Vagina (tissue), 2 donors: ENCODE results near the gene PATL1. TPM values are rescaled to one million over a fixed set of nuclear protein-coding genes. Genes with fewer than 3 reads are reported as not detected.

Source experiments
- DNase-seq, 2 donors: peaks; one replicate each; pipeline ENCODE4 v3.0.0-alpha.2; 2017; ENCODE audit errors: extremely low spot score in 2 of 2
- H3K27ac ChIP-seq: fragments of 200-600 bp; sonication (generic); one replicate; pipeline ENCODE4 v1.5.1; 2019
- H3K27me3 ChIP-seq: fragments of 200-600 bp; sonication (generic); one replicate; pipeline ENCODE4 v1.5.1; 2019
- H3K36me3 ChIP-seq, 2 donors: fragments of 200-600 bp; sonication (generic); one replicate each; pipeline ENCODE4 v1.5.1; 2017 to 2019
- H3K4me1 ChIP-seq: fragments of 200-600 bp; sonication (generic); one replicate; pipeline ENCODE4 v1.5.1; 2019
- H3K4me3 ChIP-seq, 2 donors: fragments of 200-600 bp; sonication (generic); 1 replicate in 1 of 2; 2 replicates in 1 of 2; pipeline ENCODE4 v1.5.1; 2016 to 2019
- H3K9me3 ChIP-seq: fragments of 200-600 bp; sonication (generic); one replicate; pipeline ENCODE4 v1.5.1; 2019
- POLR2A ChIP-seq, 2 donors: fragments of 450-650 bp; IDR thresholded peaks; one replicate each; pipeline ENCODE4 v1.6.1; 2017; ENCODE audit warnings: antibody characterized with exemption in 2 of 2, mild to moderate bottlenecking in 2 of 2, moderate library complexity in 2 of 2
- POLR2AphosphoS5 ChIP-seq, 2 donors: sonication (generic); formaldehyde crosslinking; IDR thresholded peaks; one replicate each; pipeline ENCODE4 v1.9.0; 2017; ENCODE audit warnings: antibody characterized with exemption in 2 of 2, mild to moderate bottlenecking in 2 of 2, low read depth in 1 of 2; ENCODE audit not compliant: insufficient read depth in 1 of 2
- intact Hi-C: fragments of 100-400 bp; cut with DNase I; formaldehyde crosslinking; loops from one replicate; pipeline ENCODE4 v1.15.1; 2023
- total RNA-seq: library from RNA; depleted of rRNA; stranded (reverse); fragments of >200 nt; gene quantifications from one replicate; pipeline ENCODE4 v1.2.3, GENCODE V29; 2016
- TF ChIP-seq, protein P1 (sequence below), 3 experiments: fragments of 450-650 bp in 2 of 3; fragments of 200-600 bp in 1 of 3; sonication (generic) in 1 of 3; IDR thresholded peaks; one replicate each; pipeline ENCODE4 v1.5.1; 2017 to 2019; ENCODE audit warnings: antibody characterized with exemption in 3 of 3, mild to moderate bottlenecking in 2 of 3, moderate library complexity in 2 of 3

The PATL1 gene
- total RNA-seq, 1 donor from 2014 or later, result 14.5 TPM

GRCh38 chr11:59647245-59647980 is 21.4 kb downstream of the PATL1 start:
- H3K36me3 ChIP-seq, result peaks cover 3 to 74% of the 10 kb centered on the region in 2 donors

GRCh38 chr11:59644528-59644927 is 24.3 kb downstream of the PATL1 start:
- TF ChIP-seq POLR2A (IDR thresholded peaks at IDR 0.05) (no peak), POLR2AphosphoS5 (IDR thresholded peaks at IDR 0.05; ENCODE audit: insufficient read depth in 1 of 2, low read depth in 1 of 2) (no peak)
- TF ChIP-seq, protein P1, sequence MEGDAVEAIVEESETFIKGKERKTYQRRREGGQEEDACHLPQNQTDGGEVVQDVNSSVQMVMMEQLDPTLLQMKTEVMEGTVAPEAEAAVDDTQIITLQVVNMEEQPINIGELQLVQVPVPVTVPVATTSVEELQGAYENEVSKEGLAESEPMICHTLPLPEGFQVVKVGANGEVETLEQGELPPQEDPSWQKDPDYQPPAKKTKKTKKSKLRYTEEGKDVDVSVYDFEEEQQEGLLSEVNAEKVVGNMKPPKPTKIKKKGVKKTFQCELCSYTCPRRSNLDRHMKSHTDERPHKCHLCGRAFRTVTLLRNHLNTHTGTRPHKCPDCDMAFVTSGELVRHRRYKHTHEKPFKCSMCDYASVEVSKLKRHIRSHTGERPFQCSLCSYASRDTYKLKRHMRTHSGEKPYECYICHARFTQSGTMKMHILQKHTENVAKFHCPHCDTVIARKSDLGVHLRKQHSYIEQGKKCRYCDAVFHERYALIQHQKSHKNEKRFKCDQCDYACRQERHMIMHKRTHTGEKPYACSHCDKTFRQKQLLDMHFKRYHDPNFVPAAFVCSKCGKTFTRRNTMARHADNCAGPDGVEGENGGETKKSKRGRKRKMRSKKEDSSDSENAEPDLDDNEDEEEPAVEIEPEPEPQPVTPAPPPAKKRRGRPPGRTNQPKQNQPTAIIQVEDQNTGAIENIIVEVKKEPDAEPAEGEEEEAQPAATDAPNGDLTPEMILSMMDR (IDR thresholded peaks at IDR 0.05), result no peak
- intact Hi-C loops, result no loop called here
- Histone ChIP-seq H3K4me1 (no peaks in the 10 kb centered on the region), H3K9me3 (no peaks in the 10 kb centered on the region), H3K27ac (no peak overlapping the region), H3K36me3 (peaks cover 1 to 77% of the 10 kb centered on the region in 2 donors), H3K4me3 (no peak overlapping the region), H3K27me3 (no peaks in the 10 kb centered on the region)
- no peak for DNase-seq

More at GRCh38 chr11:59647245-59647980, 21.4 kb downstream of the PATL1 start:
- no peak overlapping the region for H3K27ac ChIP-seq
- no peaks in the 10 kb centered on the region for H3K9me3 ChIP-seq
- TF ChIP-seq, protein P1 (IDR thresholded peaks at IDR 0.05), result no peak
- TF ChIP-seq POLR2AphosphoS5 (IDR thresholded peaks at IDR 0.05; ENCODE audit: insufficient read depth in 1 of 2, low read depth in 1 of 2) (no peak), POLR2A (IDR thresholded peaks at IDR 0.05) (no peak)
- no peaks in the 10 kb centered on the region for H3K4me1 ChIP-seq
- intact Hi-C loops, result no loop called here
- no peak for DNase-seq
- no peak overlapping the region for H3K4me3 ChIP-seq
- H3K27me3 ChIP-seq, result no peaks in the 10 kb centered on the region

GRCh38 chr11:59643390-59643789 is 25.4 kb downstream of the PATL1 start:
- Histone ChIP-seq H3K27ac (no peak overlapping the region), H3K4me3 (no peak overlapping the region), H3K27me3 (no peaks in the 10 kb centered on the region), H3K9me3 (no peaks in the 10 kb centered on the region), H3K4me1 (no peaks in the 10 kb centered on the region), H3K36me3 (peaks cover 0 to 77% of the 10 kb centered on the region in 2 donors)
- no peak for TF ChIP-seq POLR2AphosphoS5 (IDR thresholded peaks at IDR 0.05; ENCODE audit: insufficient read depth in 1 of 2, low read depth in 1 of 2)
- TF ChIP-seq, protein P1 (IDR thresholded peaks at IDR 0.05), result no peak
- TF ChIP-seq POLR2A (IDR thresholded peaks at IDR 0.05), result no peak
- intact Hi-C loops, result no loop called here
- DNase-seq, result no peak

- Histone ChIP-seq H3K36me3 (peaks cover 0 to 75% of the 10 kb centered on the region in 2 donors), H3K4me3 (no peak overlapping the region), H3K4me1 (no peaks in the 10 kb centered on the region), H3K27ac (no peak overlapping the region), H3K9me3 (no peaks in the 10 kb centered on the region), H3K27me3 (no peaks in the 10 kb centered on the region)
- intact Hi-C loops, result no loop called here
- no peak for DNase-seq
- TF ChIP-seq POLR2A (IDR thresholded peaks at IDR 0.05) (no peak), POLR2AphosphoS5 (IDR thresholded peaks at IDR 0.05; ENCODE audit: insufficient read depth in 1 of 2, low read depth in 1 of 2) (no peak)
- TF ChIP-seq, protein P1 (IDR thresholded peaks at IDR 0.05), result no peak
Measured at GRCh38 chr11:59641156-59641555, 27.7 kb downstream of the PATL1 start.

GRCh38 chr11:59630493-59630892 is 38.3 kb downstream of the PATL1 start:
- no peaks in the 10 kb centered on the region for H3K4me1 ChIP-seq
- H3K27ac ChIP-seq, result no peak overlapping the region
- no peaks in the 10 kb centered on the region for H3K9me3 ChIP-seq
- intact Hi-C loops, result no loop called here
- no peak overlapping the region for H3K4me3 ChIP-seq
- TF ChIP-seq POLR2A (IDR thresholded peaks at IDR 0.05) (no peak), POLR2AphosphoS5 (IDR thresholded peaks at IDR 0.05; ENCODE audit: insufficient read depth in 1 of 2, low read depth in 1 of 2) (no peak)
- TF ChIP-seq, protein P1 (IDR thresholded peaks at IDR 0.05), result no peak
- DNase-seq, result no peak
- no peaks in the 10 kb centered on the region for H3K27me3 ChIP-seq
- H3K36me3 ChIP-seq, result peaks cover 0 to 8% of the 10 kb centered on the region in 2 donors
